KMS-11 (cell line): ENCODE measurements around the gene PBX3.

Source experiments
- H2AFZ ChIP-seq: fragments of 200-600 bp; sonication (generic); 2 replicates; pipeline ENCODE4 v1.6.1; 2016; ENCODE audit warnings: antibody characterized with exemption, mixed run types, low read depth
- H3K27ac ChIP-seq: fragments of 200-600 bp; sonication (generic); 2 replicates; pipeline ENCODE4 v1.6.1; 2016; ENCODE audit warnings: mild to moderate bottlenecking, mixed run types
- H3K27me3 ChIP-seq: fragments of 200-600 bp; sonication (generic); 2 replicates; pipeline ENCODE4 v1.6.1; 2017; ENCODE audit warnings: mild to moderate bottlenecking, low read depth, mixed run types, moderate library complexity; ENCODE audit not compliant: insufficient read depth
- H3K36me3 ChIP-seq: fragments of 200-600 bp; sonication (generic); 2 replicates; pipeline ENCODE4 v1.6.1; 2017; ENCODE audit warnings: mild to moderate bottlenecking, mixed run types; ENCODE audit not compliant: insufficient read depth
- H3K4me1 ChIP-seq: fragments of 200-600 bp; sonication (generic); 2 replicates; pipeline ENCODE4 v1.6.1; 2016; ENCODE audit warnings: mild to moderate bottlenecking, low read depth, mixed run types; ENCODE audit not compliant: poor library complexity, severe bottlenecking
- H3K4me2 ChIP-seq: fragments of 200-600 bp; sonication (generic); 2 replicates; pipeline ENCODE4 v1.7.0; 2016; ENCODE audit warnings: mild to moderate bottlenecking, mixed run types
- H3K4me3 ChIP-seq: fragments of 200-600 bp; sonication (generic); IDR thresholded peaks from 2 replicates; pipeline ENCODE4 v1.6.1; 2017; ENCODE audit warnings: low read depth, low read length, mixed read lengths; ENCODE audit not compliant: insufficient read depth
- H3K79me2 ChIP-seq: fragments of 200-600 bp; sonication (generic); 2 replicates; pipeline ENCODE4 v1.6.1; 2016; ENCODE audit warnings: low read depth, mixed run types; ENCODE audit not compliant: insufficient read depth
- H3K9ac ChIP-seq: fragments of 200-600 bp; sonication (generic); 2 replicates; pipeline ENCODE4 v1.6.1; 2016; ENCODE audit warnings: mild to moderate bottlenecking, mixed run types
- H4K20me1 ChIP-seq: fragments of 200-600 bp; sonication (generic); 2 replicates; pipeline ENCODE4 v1.6.1; 2016; ENCODE audit warnings: mild to moderate bottlenecking, mixed run types; ENCODE audit not compliant: insufficient read depth
- TF ChIP-seq, protein P1 (sequence below): fragments of 200-600 bp; sonication (generic); conservative IDR thresholded peaks from 2 replicates; pipeline ENCODE4 v1.6.1; 2017; ENCODE audit warnings: low read depth, mild to moderate bottlenecking, antibody characterized with exemption, low read length, moderate library complexity, mixed read lengths

Gene PBX3

DNA sequence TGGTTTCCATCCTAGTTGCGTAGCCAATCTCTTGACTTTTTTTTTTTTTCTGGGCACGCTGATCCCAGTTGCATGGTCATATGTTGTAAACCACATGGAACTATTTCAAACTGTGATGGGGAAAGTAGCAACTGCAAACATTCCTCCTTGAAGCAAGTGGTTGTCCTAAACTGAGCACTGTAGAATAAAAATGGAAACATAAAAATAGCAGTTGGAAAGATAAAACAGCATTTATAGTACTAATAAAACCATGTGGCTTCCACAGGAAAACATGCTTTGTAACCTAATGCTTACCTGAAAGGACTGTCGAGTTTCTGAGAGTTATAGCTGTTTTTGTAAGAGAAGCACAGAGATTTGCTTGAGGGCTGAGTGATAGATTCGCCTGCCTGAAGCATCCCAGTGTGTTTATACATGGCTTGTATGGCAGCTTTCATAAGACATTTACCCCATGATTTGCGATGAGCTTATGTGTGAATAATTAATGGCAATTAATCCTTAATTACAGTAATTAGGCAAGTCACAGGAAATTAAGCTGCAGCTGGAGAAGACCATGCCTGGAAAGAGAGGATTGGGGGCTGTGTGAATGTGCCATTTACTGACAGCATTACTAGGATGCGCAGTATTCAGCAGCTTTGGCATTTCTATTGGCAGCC, 136.5 kb downstream of the PBX3 start:
- Histone ChIP-seq H3K79me2 (peaks cover 99% of the 10 kb centered on the region), H3K4me3 (no peak overlapping the region)

DNA sequence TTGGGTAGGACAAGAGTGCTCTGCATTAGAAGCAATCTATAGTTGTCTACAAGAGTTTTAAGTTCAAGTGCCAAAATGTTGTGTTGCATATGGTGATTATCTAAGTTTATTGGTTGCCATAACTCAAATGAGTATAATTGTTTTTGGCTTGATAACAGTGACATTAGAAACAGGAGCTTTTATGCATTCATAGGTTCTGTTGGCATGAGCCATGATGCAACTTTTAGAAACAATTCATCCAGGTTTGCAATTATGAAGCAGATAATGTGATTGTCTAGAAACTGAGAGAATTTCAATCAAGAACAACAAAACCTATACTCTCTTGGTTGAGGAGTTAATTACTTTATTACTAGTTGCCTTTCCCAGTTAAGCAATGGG, 137.0 kb downstream of the PBX3 start:
- TF ChIP-seq, protein P1, sequence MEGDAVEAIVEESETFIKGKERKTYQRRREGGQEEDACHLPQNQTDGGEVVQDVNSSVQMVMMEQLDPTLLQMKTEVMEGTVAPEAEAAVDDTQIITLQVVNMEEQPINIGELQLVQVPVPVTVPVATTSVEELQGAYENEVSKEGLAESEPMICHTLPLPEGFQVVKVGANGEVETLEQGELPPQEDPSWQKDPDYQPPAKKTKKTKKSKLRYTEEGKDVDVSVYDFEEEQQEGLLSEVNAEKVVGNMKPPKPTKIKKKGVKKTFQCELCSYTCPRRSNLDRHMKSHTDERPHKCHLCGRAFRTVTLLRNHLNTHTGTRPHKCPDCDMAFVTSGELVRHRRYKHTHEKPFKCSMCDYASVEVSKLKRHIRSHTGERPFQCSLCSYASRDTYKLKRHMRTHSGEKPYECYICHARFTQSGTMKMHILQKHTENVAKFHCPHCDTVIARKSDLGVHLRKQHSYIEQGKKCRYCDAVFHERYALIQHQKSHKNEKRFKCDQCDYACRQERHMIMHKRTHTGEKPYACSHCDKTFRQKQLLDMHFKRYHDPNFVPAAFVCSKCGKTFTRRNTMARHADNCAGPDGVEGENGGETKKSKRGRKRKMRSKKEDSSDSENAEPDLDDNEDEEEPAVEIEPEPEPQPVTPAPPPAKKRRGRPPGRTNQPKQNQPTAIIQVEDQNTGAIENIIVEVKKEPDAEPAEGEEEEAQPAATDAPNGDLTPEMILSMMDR = no peak
- peak overlapping the region; percentile 72 for H3K4me2 ChIP-seq
- no peak overlapping the region for H3K9ac ChIP-seq
- H2AFZ ChIP-seq = no peak overlapping the region
- peak overlapping the region; percentile 39 for H3K27ac ChIP-seq
- H3K36me3 ChIP-seq = no peaks in the 10 kb centered on the region
- no peak overlapping the region for H3K4me3 ChIP-seq
- no peaks in the 10 kb centered on the region for H3K27me3 ChIP-seq
- H3K4me1 ChIP-seq = peaks cover 98% of the 10 kb centered on the region
- H4K20me1 ChIP-seq = peaks cover 37% of the 10 kb centered on the region
- peaks cover 99% of the 10 kb centered on the region for H3K79me2 ChIP-seq

More for the DNA sequence above, 136.5 kb downstream of the PBX3 start:
- TF ChIP-seq, protein P1 = no peak
- Histone ChIP-seq H3K4me1 (peaks cover 97% of the 10 kb centered on the region), H3K27ac (peak overlapping the region; percentile 39), H4K20me1 (peaks cover 35% of the 10 kb centered on the region), H3K9ac (peak overlapping the region; percentile 2; the same call in 1 of the 2 replicates), H3K27me3 (no peaks in the 10 kb centered on the region), H2AFZ (no peak overlapping the region), H3K4me2 (peak overlapping the region; percentile 72), H3K36me3 (no peaks in the 10 kb centered on the region)

DNA sequence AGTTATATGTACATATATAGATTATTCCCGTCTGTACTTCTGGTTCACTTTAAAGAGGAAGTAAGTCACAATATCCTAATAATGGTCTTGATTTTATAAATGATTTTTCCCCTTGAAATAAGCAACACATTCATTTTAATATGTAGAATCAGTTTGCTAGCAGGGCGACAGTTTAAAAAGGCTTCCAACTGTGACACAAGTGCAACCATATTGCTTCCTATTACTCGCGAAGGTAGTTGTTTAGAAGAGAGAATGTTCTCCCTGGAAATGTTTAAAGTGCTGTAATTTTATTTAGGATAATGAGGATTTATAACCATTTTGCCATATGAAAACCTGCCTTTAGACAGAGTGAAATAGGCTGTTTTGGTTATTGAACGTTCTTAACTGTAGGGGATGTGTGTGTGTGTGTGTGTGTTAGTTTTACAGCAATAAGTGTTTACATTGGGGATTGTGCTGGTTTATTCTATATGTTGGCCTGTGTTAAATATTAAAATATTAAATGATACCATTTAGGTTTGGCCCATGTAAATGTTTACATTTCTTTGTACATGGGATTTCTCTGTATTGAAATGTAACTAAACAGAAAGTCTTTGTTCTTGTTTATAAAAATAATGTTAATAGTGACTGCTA, 138.3 kb downstream of the PBX3 start:
- Histone ChIP-seq H3K79me2 (peaks cover 96% of the 10 kb centered on the region), H3K36me3 (no peaks in the 10 kb centered on the region), H3K4me3 (no peak overlapping the region), H4K20me1 (peaks cover 39% of the 10 kb centered on the region), H3K4me1 (peaks cover 86% of the 10 kb centered on the region), H3K27ac (peak overlapping the region; percentile 9; the same call in 1 of the 2 replicates), H3K4me2 (peak overlapping the region; percentile 72), H3K9ac (no peak overlapping the region), H3K27me3 (no peaks in the 10 kb centered on the region), H2AFZ (no peak overlapping the region)
- TF ChIP-seq, protein P1 = no peak

DNA sequence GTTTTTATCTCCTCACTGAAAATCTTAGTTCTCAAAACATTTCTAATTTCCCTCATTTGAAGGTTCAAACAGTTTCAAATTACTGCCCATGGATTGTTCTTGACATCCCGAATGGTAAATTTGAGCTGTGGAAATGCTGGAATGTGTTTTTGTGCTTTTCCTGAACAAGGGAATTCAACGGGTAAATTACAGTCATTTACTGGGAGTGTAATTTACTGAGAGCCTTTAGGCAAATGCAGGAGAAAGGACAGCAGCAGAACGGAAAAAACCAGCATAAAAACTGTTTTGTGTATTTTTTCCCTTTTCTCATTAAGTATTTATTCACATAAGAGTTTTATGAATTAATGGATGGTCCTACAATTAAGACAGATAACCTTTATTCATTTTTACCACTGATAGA, 139.2 kb downstream of the PBX3 start:
- Histone ChIP-seq H3K36me3 (no peaks in the 10 kb centered on the region), H3K4me1 (peaks cover 84% of the 10 kb centered on the region), H3K4me2 (peak overlapping the region; percentile 72), H3K79me2 (peaks cover 96% of the 10 kb centered on the region), H3K9ac (no peak overlapping the region), H4K20me1 (peaks cover 42% of the 10 kb centered on the region), H3K27ac (peak overlapping the region; percentile 21; the same call in 1 of the 2 replicates), H3K27me3 (no peaks in the 10 kb centered on the region), H3K4me3 (no peak overlapping the region), H2AFZ (no peak overlapping the region)
- TF ChIP-seq, protein P1 = no peak
